ENCODE data around the gene RNF181. TPM values are rescaled to one million over a fixed set of nuclear protein-coding genes. Genes with fewer than 3 reads are reported as not detected.

The RNF181 gene
- total and polyA plus RNA-seq, 2 experiments from 2014 or later: 178 to 308 TPM

- TF ChIP-seq EZH2 (IDR thresholded peaks at IDR 0.05; ENCODE audit: insufficient read depth, poor library complexity, severe bottlenecking) (no peak), EZH2phosphoT487 (IDR thresholded peaks at IDR 0.05; ENCODE audit: insufficient read depth, low read depth) (no peak)
Observed at GRCh38 chr2:85582492-85582891, 13.1 kb upstream of the RNF181 start.

GRCh38 chr2:85583667-85584353, 11.7 kb upstream of the RNF181 start:
- Histone ChIP-seq H3K9me3 (ENCODE audit: low read depth) (no peaks in the 10 kb centered on the region), H3K4me1 (ENCODE audit: insufficient read depth) (peaks cover 18% of the 10 kb centered on the region), H3K9ac (peak overlapping the region; percentile 82), H2AFZ (peak overlapping the region; percentile 83), H3K9me2 (ENCODE audit: insufficient read depth) (no peaks in the 10 kb centered on the region), H3K36me3 (ENCODE audit: low read depth) (no peaks in the 10 kb centered on the region), H3K27ac (peak overlapping the region; percentile 80), H4K20me1 (ENCODE audit: insufficient read depth) (no peaks in the 10 kb centered on the region), H3K27me3 (replicated peaks; ENCODE audit: insufficient read depth) (no peaks in the 10 kb centered on the region), H3K79me2 (ENCODE audit: insufficient read depth) (peaks cover 29% of the 10 kb centered on the region), H3K4me3 (peak overlapping the region; percentile 78), H3K4me2 (ENCODE audit: unreplicated experiment) (peak overlapping the region; percentile 91), H3F3A (ENCODE audit: insufficient read depth) (peaks cover 15% of the 10 kb centered on the region)
- TF ChIP-seq EZH2phosphoT487 (IDR thresholded peaks at IDR 0.05; ENCODE audit: insufficient read depth, low read depth) (no peak), EZH2 (IDR thresholded peaks at IDR 0.05; ENCODE audit: insufficient read depth, poor library complexity, severe bottlenecking) (no peak)
- DNase-seq: peak; percentile 41
- 16 to 17% methylated on average over 12 to 13 of the region's 16 CpGs for WGBS, 2 experiments (ENCODE audit: low coverage in 1 of 2, low lambda C conversion rate in 2 of 2, missing lambda C conversion rate in 2 of 2)
- in situ Hi-C loops (cut with MboI): no loop called here

More at GRCh38 chr2:85582492-85582891, 13.1 kb upstream of the RNF181 start:
- H3K9me2 ChIP-seq (ENCODE audit: insufficient read depth): no peaks in the 10 kb centered on the region
- peaks cover 15% of the 10 kb centered on the region for H3F3A ChIP-seq (ENCODE audit: insufficient read depth)
- DNase-seq: no peak
- no peak overlapping the region for H3K9ac ChIP-seq
- in situ Hi-C loops (cut with MboI): no loop called here
- no peak overlapping the region for H3K27ac ChIP-seq
- H4K20me1 ChIP-seq (ENCODE audit: insufficient read depth): no peaks in the 10 kb centered on the region
- H3K4me3 ChIP-seq: no peak overlapping the region
- H3K27me3 ChIP-seq (replicated peaks; ENCODE audit: insufficient read depth): no peaks in the 10 kb centered on the region
- H2AFZ ChIP-seq: no peak overlapping the region
- H3K4me1 ChIP-seq (ENCODE audit: insufficient read depth): peaks cover 18% of the 10 kb centered on the region
- no peaks in the 10 kb centered on the region for H3K9me3 ChIP-seq (ENCODE audit: low read depth)
- no peaks in the 10 kb centered on the region for H3K36me3 ChIP-seq (ENCODE audit: low read depth)
- WGBS, 2 experiments (ENCODE audit: low coverage in 1 of 2, low lambda C conversion rate in 2 of 2, missing lambda C conversion rate in 2 of 2): 100% methylated on average over 1 of the region's 1 CpG
- H3K4me2 ChIP-seq (ENCODE audit: unreplicated experiment): no peak overlapping the region
- peaks cover 15% of the 10 kb centered on the region for H3K79me2 ChIP-seq (ENCODE audit: insufficient read depth)

GRCh38 chr2:85584354-85584856, 11.1 kb upstream of the RNF181 start, which contains the start of gene VAMP5:
VAMP5 (plus strand) TSS chr2:85584431; CDS start chr2:85584491, 60 bp downstream.
- in situ Hi-C loops (cut with MboI): no loop called here
- Histone ChIP-seq H3K4me1 (ENCODE audit: insufficient read depth) (peaks cover 22% of the 10 kb centered on the region), H4K20me1 (ENCODE audit: insufficient read depth) (no peaks in the 10 kb centered on the region), H3K4me2 (ENCODE audit: unreplicated experiment) (peak within 1 kb of the TSS; percentile 91), H3K36me3 (ENCODE audit: low read depth) (no peaks in the 10 kb centered on the region), H3K9me3 (ENCODE audit: low read depth) (no peaks in the 10 kb centered on the region), H3K79me2 (ENCODE audit: insufficient read depth) (peaks cover 34% of the 10 kb centered on the region), H3K9me2 (ENCODE audit: insufficient read depth) (no peaks in the 10 kb centered on the region), H3K27me3 (replicated peaks; ENCODE audit: insufficient read depth) (no peaks in the 10 kb centered on the region), H3K4me3 (peak within 1 kb of the TSS; percentile 78), H3F3A (ENCODE audit: insufficient read depth) (peaks cover 20% of the 10 kb centered on the region), H2AFZ (peak within 1 kb of the TSS; percentile 83), H3K27ac (peak within 1 kb of the TSS; percentile 80), H3K9ac (peak within 1 kb of the TSS; percentile 82)
- peak; percentile 68 for DNase-seq
- WGBS, 2 experiments (ENCODE audit: low coverage in 1 of 2, low lambda C conversion rate in 2 of 2, missing lambda C conversion rate in 2 of 2): 0 to 3% methylated on average over 27 to 28 of the region's 52 CpGs
- TF ChIP-seq EZH2 (IDR thresholded peaks at IDR 0.05; ENCODE audit: insufficient read depth, poor library complexity, severe bottlenecking) (no peak), EZH2phosphoT487 (IDR thresholded peaks at IDR 0.05; ENCODE audit: insufficient read depth, low read depth) (no peak)

GRCh38 chr2:85584857-85585780, 10.4 kb upstream of the RNF181 start:
- Histone ChIP-seq H3K79me2 (ENCODE audit: insufficient read depth) (peaks cover 34% of the 10 kb centered on the region), H2AFZ (peak overlapping the region; percentile 83), H3K4me3 (peak overlapping the region; percentile 78), H3K9ac (peak overlapping the region; percentile 82), H3K9me2 (ENCODE audit: insufficient read depth) (no peaks in the 10 kb centered on the region), H3K4me2 (ENCODE audit: unreplicated experiment) (peak overlapping the region; percentile 91), H3F3A (ENCODE audit: insufficient read depth) (peaks cover 27% of the 10 kb centered on the region), H3K36me3 (ENCODE audit: low read depth) (no peaks in the 10 kb centered on the region), H3K27ac (peak overlapping the region; percentile 80), H3K4me1 (ENCODE audit: insufficient read depth) (peaks cover 29% of the 10 kb centered on the region), H4K20me1 (ENCODE audit: insufficient read depth) (no peaks in the 10 kb centered on the region), H3K27me3 (replicated peaks; ENCODE audit: insufficient read depth) (no peaks in the 10 kb centered on the region), H3K9me3 (ENCODE audit: low read depth) (no peaks in the 10 kb centered on the region)
- in situ Hi-C loops (cut with MboI): no loop called here
- 5 to 11% methylated on average over 9 of the region's 9 CpGs for WGBS, 2 experiments (ENCODE audit: low coverage in 1 of 2, low lambda C conversion rate in 2 of 2, missing lambda C conversion rate in 2 of 2)
- TF ChIP-seq EZH2phosphoT487 (IDR thresholded peaks at IDR 0.05; ENCODE audit: insufficient read depth, low read depth) (no peak), EZH2 (IDR thresholded peaks at IDR 0.05; ENCODE audit: insufficient read depth, poor library complexity, severe bottlenecking) (no peak)
- peak; percentile 82 for DNase-seq

Measured in GM23248 (cell line).